ENCODE results near the gene MED1.

The MED1 gene

DNA sequence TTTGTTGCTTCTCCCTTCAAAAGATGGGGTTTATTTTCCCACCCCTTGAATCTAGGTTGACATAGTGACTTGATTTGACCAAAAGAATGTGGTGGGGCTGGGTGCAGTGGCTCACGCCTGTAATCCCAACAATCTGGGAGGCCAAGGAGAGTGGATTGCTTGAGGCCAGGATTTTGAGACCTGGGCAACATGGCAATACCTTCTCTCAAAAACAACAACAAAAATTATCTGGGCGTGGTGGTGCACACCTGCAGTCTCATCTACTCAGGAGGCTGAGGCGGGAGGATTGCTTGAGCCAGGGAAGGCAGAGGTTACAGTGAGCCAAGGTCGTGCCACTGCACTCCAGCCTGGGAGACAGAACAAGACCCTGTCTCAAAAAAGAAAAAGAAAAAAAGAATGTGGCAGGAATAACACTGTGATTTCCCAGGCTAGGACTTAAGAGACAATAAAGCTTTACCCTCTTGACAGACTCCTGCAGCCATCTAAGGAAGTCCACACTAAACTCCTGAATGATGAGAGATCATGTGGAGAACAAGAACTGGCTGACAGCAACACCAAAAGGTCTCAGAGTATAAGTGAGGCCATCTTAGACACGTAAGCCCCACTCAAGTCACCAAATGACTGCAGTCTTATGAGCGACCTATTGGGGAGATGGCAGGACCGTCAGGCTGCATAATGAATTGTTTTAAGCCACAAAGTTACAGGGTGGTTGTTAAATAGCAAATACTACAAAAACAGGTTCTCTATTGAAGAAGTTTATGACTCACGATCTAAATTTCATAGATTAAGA, 86.6 kb downstream of the MED1 start:
- no peak for DNase-seq (ENCODE audit: low spot score)

DNA sequence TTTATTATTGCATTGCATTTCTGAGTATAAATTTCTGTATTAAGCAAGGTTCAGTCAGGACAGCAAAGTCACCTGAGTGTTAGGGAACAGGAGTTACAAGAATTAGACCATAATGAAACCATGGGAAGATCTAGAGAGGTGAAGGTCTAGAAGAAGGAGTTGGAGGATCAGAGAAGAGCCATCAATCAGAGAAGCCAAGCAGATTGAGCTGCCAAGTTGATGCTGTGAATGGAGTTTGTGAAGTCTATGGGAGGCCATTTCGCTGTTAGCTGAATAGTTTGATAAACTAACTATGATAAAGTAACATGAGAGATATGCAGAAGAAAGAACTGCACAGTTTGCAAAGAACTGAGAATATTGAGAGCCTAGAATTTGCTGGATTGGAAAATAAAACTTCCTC, 90.0 kb downstream of the MED1 start:
- DNase-seq (ENCODE audit: low spot score), result no peak

DNA sequence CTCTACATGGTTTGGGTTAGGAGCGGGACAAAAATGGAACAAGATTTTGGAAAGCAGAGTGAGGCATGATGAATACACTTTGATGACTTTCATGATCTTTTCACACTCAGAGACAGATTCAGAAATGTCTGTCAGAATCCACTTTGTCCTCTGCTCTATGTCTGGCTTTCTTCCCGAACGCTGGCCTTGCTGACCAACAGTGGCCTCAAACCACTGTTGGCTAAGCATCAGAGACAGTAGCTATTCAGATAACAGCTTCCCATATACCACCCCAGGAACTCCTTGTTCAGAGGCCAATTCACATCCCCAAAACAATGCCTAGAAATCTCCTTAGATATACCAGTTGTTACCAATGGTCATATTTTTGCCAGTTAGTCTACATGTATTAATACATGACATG, 90.5 kb downstream of the MED1 start:
- DNase-seq (ENCODE audit: low spot score), result no peak

DNA sequence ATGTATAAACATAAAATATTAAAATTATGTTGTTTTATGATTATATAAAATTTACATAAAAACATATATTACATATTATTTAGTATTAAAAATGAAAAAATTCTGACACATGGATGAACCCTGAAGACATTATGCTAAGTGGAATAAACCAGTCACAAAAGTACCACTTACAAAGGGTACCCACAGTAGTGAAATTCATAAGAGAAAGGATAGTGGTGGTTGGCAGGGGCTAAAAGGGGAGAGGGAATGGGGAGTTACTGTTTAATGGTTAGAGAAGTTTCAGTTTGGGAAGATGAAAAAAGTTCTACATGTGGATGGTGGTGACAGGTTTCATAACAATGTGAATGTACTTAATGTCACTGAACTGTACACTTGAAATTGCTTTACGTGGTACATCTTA, 91.1 kb downstream of the MED1 start:
- no peak for DNase-seq (ENCODE audit: low spot score)

DNA sequence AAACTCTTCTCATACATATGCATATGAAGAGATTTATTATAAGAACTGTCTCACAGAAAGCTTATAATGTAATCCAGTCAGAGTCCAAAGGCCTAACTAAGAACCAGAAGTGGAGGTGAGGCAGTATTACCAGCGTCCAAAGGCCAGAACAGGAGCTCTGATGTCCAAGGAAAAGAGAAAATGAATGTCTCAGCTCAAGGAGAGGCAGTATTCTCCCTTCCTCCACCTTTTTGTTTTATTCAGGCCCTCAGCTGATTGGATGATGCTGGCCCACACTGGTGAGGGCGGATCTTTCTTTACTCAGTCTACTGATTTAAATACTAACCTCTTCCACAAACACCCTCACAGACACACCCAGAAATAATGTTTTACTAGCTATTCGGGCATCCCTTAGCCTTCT, 93.1 kb downstream of the MED1 start:
- no peak for DNase-seq (ENCODE audit: low spot score)

DNA sequence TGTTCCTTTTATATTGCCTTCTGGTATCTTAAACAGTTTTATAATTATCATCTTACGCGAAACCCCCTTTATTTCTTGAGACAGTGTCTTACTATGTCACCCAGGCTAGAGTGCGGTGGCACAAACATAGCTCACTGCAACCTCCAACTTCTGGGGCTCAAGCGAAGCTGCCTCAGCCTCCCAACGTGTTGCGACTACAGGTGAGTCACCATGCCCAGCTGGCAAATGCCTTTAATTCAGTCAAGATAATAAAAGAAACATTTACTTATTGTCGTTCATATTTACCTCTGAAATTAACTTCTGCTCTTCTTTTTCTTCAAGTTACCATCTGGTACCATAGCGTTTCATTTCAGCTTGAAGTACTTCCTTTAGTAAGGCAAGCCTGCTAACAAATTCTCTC, 93.6 kb downstream of the MED1 start:
- DNase-seq (ENCODE audit: low spot score), result no peak
